C4-2B (cell line): Measurements from ENCODE around the gene TECTA.

Experiments used
- ZFX ChIP-seq: fragments of 450-650 bp; IDR thresholded peaks from 2 replicates; pipeline ENCODE4 v1.6.1; 2017
- TF ChIP-seq, protein P1 (sequence below): fragments of 450-650 bp; conservative IDR thresholded peaks from 2 replicates; pipeline ENCODE4 v1.5.1; 2017; ENCODE audit warnings: mild to moderate bottlenecking

DNA sequence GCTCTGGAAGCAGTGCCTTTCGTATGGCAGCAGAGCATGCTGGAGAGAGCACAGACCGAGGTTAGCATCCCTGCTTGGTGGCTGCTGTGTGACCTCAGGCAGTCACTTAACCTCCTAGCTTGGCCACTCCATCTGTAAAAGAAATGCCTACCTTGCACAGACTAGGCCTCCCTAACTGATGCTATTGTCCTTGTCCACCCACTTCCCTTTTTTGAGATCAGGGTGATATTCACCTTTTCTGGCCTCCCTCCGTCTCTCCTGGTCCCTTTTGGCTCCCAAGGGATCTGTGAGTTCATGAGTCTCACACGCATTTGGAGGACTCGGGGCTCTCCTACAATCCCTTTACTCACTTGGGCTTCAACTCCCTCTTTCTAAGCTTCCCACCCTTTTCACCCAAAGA lies 37.2 kb downstream of the TECTA start:
- TF ChIP-seq, protein P1, sequence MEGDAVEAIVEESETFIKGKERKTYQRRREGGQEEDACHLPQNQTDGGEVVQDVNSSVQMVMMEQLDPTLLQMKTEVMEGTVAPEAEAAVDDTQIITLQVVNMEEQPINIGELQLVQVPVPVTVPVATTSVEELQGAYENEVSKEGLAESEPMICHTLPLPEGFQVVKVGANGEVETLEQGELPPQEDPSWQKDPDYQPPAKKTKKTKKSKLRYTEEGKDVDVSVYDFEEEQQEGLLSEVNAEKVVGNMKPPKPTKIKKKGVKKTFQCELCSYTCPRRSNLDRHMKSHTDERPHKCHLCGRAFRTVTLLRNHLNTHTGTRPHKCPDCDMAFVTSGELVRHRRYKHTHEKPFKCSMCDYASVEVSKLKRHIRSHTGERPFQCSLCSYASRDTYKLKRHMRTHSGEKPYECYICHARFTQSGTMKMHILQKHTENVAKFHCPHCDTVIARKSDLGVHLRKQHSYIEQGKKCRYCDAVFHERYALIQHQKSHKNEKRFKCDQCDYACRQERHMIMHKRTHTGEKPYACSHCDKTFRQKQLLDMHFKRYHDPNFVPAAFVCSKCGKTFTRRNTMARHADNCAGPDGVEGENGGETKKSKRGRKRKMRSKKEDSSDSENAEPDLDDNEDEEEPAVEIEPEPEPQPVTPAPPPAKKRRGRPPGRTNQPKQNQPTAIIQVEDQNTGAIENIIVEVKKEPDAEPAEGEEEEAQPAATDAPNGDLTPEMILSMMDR, result no peak
- no peak for TF ChIP-seq ZFX
